Adipose tissue (tissue), 3 donors: ENCODE data around the gene CXCL1. TPM values are rescaled to one million over a fixed set of nuclear protein-coding genes. Genes with fewer than 3 reads are reported as not detected.

Experiments
- H3K27ac ChIP-seq: one replicate; pipeline ENCODE4 v1.5.1; 2013; ENCODE audit warnings: low read depth, low read length
- WGBS, 3 donors: extraction: QIAGEN DNeasy Blood & Tissue Kit; methylation state at CpG; one replicate each; pipeline ENCODE4 v1.1.7; 2013; 5-methylcytosine and 5-hydroxymethylcytosine counted together
- polyA plus RNA-seq, 3 donors: library from polyadenylated mRNA; stranded (reverse); fragments of 200-250 nt; gene quantifications; one replicate each; pipeline ENCODE4 v1.2.3, GENCODE V29; 2013
- donor health status: healthy with polysubstance abuse.
- donor health status: Bipolar disorder and iron deficiency.
- donor health status: healthy.

The CXCL1 gene
- 100 to 1,000 TPM in 1 of 3 donors, 1 to 10 TPM in 2; 4.4 to 277 (median 6.7) TPM for polyA plus RNA-seq

GRCh38 chr4:73869130-73870055 is at the start of gene CXCL1:
TSS of gene CXCL1 (plus strand) at chr4:73869393. CDS start at chr4:73869471, 78 bp downstream.
- no peak within 1 kb of the TSS for H3K27ac ChIP-seq
- 8 to 9% (median 8%) methylated on average over 59 to 61 of the region's 61 CpGs for WGBS, 3 donors

GRCh38 chr4:73821325-73821724 is 47.9 kb upstream of the CXCL1 start:
- no peak overlapping the region for H3K27ac ChIP-seq
- 52 to 84% (median 63%) methylated on average over 4 of the region's 4 CpGs for WGBS, 3 donors

GRCh38 chr4:73822389-73822788 is 46.8 kb upstream of the CXCL1 start:
- WGBS, 3 donors, result 83 to 91% (median 86%) methylated on average over 3 of the region's 3 CpGs
- no peak overlapping the region for H3K27ac ChIP-seq

- no peak overlapping the region for H3K27ac ChIP-seq
Measured at GRCh38 chr4:73822812-73823504, 46.2 kb upstream of the CXCL1 start.

GRCh38 chr4:73823760-73824159 is 45.4 kb upstream of the CXCL1 start:
- no peak overlapping the region for H3K27ac ChIP-seq

- no peak overlapping the region for H3K27ac ChIP-seq
- WGBS, 3 donors, result 34 to 73% (median 35%) methylated on average over 3 of the region's 3 CpGs
Measured at GRCh38 chr4:73828956-73829355, 40.2 kb upstream of the CXCL1 start.

DNA sequence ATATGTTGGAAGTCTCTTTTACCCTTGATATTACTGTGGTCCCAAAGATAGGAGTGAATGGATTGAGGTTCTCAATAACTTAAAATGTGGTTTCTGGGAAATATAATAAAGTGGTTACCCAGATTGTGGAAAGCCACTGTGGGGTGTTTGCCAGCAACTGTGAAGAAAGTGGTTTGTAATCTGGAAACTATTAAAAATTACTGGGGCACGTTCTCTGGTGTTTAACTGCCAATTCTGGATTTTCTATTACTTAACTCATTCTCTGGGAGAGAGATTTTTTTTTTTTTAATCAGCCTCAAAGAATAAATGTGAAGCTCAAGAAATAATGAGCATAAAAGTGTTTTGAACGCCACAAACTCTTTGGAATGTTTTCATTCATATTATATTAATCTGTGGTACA is 37.6 kb upstream of the CXCL1 start:
- H3K27ac ChIP-seq, result no peak overlapping the region
- 46 to 61% (median 57%) methylated on average over 2 of the region's 2 CpGs for WGBS, 3 donors

DNA sequence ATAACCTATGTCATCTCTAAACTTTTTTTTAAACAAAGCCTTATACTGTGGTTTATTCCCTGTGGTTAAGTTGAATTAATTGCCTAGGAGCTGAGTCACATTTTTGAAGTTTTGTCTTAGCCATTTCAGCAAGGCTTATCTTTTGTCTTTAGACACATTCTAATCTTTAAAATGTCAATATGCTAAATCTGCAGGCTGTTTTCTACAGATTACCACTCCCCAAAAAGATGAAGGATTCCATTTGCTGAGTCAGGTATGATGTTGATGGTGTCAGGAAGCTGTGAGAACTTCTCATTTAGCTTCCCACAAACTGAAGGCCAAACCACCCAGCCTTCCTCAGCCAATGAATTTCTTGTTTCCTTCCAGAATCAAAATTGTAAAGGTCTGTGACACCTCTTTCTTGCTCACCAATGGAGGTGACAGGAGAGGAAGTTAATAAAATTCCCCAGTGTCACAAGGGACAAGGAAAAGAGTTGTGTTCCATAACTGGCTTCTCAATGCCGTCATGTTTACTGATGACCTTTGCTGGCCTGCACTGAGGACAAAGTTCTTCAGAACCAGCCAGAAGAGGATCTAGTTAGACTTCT is 36.4 kb upstream of the CXCL1 start:
- H3K27ac ChIP-seq, result no peak overlapping the region
- 77 to 80% (median 80%) methylated on average over 1 of the region's 1 CpG for WGBS, 3 donors

- WGBS, 3 donors, result 3 to 8% (median 5%) methylated on average over 41 of the region's 41 CpGs
- H3K27ac ChIP-seq, result no peak within 1 kb of the TSS
Measured at GRCh38 chr4:73836373-73837279, 32.6 kb upstream of the CXCL1 start, which contains the start of gene CXCL6. TSS of gene CXCL6 (plus strand) at chr4:73836678. CDS start at chr4:73836751, 73 bp downstream.

- no peak overlapping the region for H3K27ac ChIP-seq
- WGBS, 3 donors, result 83 to 92% (median 89%) methylated on average over 5 of the region's 5 CpGs
Measured at GRCh38 chr4:73839071-73839470, 30.1 kb upstream of the CXCL1 start.

DNA sequence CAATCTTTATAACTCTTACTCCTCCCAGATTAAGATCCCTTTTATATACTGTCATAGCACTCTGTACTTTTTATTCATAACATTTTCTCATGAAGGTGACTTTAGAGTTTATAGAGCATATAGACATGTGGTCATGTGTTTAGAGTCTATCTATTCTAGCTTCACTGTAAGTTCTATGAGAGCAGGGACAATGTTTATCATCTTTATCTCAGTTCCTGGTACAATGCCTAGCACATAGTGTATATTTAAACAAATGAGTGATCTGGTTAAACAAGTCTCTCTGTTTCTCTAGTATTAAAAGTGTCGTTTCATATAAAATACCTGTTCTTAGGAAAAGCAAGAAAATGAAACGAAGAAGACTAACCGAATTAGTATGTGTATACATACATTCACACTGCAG is 29.5 kb upstream of the CXCL1 start:
- 76 to 93% (median 91%) methylated on average over 3 of the region's 3 CpGs for WGBS, 3 donors
- no peak overlapping the region for H3K27ac ChIP-seq

- no peak overlapping the region for H3K27ac ChIP-seq
- 65 to 84% (median 82%) methylated on average over 3 to 4 of the region's 4 CpGs for WGBS, 3 donors
Measured at GRCh38 chr4:73841243-73841925, 27.8 kb upstream of the CXCL1 start.

GRCh38 chr4:73842696-73843095 is 26.5 kb upstream of the CXCL1 start:
- no peak overlapping the region for H3K27ac ChIP-seq

DNA sequence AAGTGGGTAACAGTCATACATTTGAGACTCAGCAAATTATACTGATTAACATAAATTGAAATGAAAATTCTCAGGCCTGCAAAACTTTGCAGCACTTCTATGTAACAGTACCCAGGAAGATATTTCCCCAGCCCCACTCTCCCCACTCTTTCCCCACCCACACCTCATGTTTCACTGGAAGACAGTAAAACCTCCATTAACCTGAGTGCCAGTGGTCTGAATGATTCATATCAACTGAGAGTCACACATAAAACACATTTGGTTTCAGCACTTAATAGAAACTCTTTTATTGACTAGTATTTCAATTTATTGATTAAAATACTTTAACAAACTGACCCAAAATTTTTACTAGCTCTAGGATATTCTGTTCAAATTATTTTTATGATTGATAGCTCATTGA is 25.8 kb upstream of the CXCL1 start:
- no peak overlapping the region for H3K27ac ChIP-seq

DNA sequence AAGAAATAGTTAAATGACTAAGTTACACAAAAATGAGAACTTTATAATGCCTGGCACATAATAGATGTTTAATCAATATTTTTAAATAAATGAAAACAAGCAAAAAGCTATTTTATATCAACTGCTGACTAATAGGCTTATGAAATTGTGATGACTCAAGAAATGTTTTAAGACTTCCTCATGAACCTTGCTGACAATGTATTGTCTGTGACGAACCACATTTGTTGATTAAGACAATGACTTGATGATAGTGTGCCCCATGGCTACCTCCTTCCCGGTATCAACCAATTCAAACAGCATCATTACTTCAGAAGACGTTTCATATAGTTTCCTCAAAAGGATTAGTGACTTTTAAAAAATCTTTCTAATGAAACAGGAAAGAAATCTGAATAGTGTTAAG is 24.8 kb upstream of the CXCL1 start:
- WGBS, 3 donors, result 49 to 75% (median 53%) methylated on average over 3 of the region's 3 CpGs

GRCh38 chr4:73844806-73845205 is 24.4 kb upstream of the CXCL1 start:
- WGBS, 3 donors, result 64 to 71% (median 70%) methylated on average over 2 of the region's 2 CpGs
- H3K27ac ChIP-seq, result no peak overlapping the region

More for the DNA sequence above, 24.8 kb upstream of the CXCL1 start:
- no peak overlapping the region for H3K27ac ChIP-seq

DNA sequence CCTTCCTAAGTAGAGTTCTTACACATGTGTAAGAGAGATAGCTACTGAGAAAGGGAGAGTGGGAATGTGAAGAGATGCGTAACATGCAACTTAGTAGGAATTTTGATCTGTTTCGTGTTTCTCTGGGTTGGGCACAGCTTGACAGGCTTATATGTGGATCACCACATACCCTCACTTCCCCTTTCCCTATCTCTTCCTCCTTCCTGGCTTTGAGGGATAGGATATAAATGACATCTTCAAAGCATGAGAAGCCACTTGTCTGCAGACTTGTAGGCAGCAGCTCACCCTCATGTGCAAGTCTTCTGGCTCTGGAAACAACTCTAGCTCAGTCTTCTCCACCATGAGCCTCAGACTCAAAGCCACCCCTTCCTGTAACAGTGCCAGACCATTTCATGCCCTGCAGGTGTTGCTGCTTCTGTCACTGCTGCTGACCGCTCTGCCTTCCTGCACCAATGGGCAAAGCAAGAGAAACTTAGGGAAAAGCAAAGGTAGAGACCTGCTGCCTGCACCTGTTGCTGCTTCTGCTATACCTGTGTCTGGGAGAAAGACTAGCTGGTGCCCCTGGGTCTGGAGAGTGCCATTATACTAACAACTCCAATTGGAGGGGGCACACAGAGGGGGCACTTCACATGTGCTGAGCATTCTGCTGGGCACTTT is 21.5 kb upstream of the CXCL1 start:
- no peak overlapping the region for H3K27ac ChIP-seq
- 74 to 88% (median 81%) methylated on average over 3 of the region's 3 CpGs for WGBS, 3 donors
